GM18907 (cell line): ENCODE results near the gene CRACR2A.

Experiments used
- ATAC-seq: cut with Tn5 transposase; IDR thresholded peaks from one replicate; pipeline ENCODE4 v1.9.1; 2021; ENCODE audit warnings: mild to moderate bottlenecking, moderate library complexity; ENCODE audit not compliant: unreplicated experiment

The CRACR2A gene

DNA sequence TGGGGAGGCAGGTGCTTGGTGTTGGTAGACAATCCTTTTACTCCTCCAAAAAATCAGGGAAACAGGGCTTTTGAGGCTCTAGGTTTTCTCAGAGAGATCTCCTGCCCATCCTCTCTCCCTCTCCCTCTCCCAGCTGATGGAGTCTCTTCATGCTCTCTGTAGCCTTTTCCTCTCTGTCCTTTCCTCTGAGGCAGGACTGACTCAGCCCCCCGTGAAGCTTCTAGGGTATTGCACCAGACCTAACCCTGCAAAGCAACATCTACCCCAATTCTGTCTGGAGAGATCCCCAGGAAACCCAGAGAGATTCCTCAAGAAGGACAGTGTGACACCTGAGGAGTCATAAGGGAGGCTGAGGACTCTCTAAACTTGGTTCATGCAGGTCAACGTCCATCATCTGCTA lies 66.4 kb downstream of the CRACR2A start:
- no peak for ATAC-seq

DNA sequence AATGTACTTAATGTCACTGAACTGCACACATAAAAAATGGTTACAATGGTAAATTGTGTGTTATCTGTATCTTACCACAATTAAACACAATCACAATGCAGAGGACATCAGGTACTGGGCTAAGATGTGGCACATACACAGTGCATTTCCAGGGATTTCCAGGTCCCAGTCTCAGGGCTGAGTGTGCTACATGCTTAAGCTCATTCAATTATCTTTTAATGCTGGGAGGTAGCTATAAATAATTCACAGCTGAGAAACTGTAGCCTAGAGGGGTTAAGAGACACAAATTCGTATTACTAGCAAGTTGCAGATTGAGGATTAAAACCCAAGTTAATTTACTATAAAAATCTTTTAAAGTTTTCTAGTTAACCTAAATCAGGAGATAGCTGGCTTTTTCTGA lies 67.1 kb downstream of the CRACR2A start:
- no peak for ATAC-seq

DNA sequence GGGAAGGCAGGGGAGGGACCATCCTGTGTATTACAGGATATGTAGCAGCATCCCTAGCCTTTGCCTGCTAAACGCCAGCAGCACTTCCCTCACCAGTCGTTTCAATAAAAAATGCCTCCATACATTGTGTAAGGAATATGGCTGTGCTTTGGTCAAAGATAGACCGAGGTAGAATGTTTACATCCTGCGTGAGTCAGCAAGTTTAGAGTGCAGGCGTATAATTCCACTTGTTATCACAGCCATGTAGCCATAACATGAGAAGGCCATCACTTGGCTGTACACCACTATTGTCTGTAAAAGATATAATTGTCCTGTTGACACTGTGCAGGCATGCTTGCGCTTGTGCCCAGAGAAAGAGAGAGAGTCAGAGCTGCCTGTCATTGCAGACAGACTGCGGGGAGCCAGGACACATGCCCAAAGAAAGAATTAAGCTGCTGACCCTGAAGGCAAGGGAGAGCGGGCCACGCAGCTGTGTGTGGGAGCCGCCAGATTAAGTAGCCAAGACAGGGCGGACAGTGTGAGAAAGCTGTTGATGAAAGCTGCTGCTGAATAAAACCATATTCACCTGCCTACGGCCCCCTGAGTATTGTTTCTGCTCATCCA lies 68.4 kb downstream of the CRACR2A start:
- ATAC-seq: no peak

DNA sequence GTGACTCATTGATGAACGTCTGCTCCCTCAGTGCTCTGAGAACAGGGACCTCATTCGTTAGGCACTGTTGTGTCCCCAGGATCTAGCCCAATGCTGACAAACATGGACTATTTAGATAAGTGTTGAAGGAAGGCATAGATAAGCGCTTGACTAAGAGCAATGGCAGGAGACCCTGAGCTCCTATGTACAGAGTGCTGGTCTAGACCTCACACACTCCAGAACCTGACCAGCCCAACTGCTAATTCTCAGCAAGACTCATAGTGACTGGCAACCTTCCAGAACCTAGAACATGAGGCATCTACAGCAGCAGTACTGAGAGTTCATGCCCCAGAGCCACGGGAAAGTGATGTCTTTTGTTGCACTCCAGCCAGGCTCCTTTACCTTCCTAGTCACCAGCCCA lies 69.2 kb downstream of the CRACR2A start:
- no peak for ATAC-seq

DNA sequence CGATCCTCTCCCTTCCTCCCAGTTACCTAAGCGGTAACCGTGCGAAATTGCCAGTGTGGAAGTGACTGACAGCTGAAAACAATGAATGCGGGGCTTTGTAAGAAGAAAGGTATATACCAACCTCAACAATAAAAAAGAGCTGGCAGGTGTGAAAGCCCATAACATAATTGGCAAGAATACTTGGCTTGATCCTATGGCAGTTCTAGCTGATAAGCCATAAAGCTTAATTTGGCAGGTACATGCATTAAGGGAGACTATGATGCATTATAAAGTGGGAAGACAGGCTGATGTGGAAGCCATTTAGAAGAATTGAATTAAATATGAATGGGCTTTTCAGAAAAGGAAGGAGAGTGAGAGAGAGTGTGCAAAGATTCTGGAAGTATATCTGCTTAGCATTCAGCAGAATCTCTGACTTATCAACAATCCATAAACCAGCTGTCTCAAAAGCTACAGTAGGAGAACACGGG lies 71.3 kb downstream of the CRACR2A start:
- ATAC-seq: no peak

DNA sequence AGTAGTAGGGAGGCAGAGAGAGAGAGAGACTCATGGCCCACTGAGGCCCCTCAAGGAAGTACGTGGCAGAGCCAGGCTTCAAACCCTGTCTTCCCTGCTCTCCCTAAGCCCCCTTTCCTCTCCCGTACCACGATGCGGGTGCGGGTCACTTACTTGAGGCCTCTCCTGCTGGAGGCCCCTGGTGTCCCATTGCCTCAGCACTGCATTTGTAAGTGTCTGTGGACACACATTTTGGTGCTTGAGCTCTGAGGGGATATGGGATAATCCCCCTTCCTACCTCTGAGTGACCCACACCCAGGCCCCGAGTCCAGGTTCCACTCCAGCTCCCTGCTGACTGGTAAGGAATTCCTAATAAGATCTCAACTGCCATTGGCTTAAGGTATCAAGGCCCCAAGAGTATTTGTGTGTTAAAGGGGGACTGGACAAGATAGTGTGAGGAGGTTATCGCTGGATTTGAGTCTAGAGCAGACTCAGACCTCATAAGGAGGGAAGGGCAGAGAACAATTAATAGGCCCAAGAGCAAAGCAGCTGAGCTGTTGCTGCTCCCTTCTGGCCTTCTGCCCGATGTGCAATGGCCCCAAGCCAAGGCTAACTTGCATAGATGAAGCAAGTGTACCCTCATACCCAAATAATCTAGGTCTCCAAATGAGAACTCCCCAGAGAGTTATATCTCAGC lies 71.9 kb downstream of the CRACR2A start:
- ATAC-seq: no peak

DNA sequence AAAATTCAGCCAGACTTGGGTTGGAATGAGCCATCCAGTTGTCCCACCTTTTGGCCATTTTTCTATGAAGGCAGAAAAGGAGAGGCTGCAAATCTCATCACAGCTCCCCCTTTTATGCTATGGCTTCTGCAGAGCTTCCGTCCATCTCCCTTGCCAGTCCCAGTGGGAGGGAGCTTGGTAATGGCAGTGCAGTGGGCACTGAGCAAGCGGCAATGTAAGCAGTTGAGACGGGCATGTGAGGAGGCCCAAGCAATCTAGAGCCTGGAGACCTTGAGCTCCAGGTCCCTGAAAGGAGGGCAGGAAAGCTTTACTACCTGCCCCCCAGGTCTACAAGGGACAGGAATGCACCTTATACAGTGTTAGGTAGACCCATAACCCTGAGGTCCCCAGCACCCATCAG lies 73.1 kb downstream of the CRACR2A start:
- no peak for ATAC-seq

DNA sequence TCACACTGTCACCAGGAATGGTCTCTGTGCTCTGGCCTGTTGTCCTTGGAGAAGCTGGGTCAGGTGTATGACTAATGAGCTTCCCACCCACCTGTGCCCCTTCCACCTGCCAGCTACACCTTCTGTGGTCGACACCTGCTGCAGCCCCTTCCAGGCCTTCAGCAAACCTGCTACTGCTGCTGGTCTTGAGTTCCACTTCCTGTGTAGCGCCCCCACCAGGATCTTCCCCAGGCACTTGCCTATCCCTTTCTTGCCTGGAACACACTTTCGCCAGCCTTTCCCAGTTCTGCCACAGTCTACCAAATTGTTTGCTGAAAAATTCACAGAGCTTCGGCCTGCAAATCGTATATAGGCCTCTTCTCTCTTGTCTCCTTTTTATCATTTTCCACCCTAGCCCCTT lies 75.3 kb downstream of the CRACR2A start:
- no peak for ATAC-seq

DNA sequence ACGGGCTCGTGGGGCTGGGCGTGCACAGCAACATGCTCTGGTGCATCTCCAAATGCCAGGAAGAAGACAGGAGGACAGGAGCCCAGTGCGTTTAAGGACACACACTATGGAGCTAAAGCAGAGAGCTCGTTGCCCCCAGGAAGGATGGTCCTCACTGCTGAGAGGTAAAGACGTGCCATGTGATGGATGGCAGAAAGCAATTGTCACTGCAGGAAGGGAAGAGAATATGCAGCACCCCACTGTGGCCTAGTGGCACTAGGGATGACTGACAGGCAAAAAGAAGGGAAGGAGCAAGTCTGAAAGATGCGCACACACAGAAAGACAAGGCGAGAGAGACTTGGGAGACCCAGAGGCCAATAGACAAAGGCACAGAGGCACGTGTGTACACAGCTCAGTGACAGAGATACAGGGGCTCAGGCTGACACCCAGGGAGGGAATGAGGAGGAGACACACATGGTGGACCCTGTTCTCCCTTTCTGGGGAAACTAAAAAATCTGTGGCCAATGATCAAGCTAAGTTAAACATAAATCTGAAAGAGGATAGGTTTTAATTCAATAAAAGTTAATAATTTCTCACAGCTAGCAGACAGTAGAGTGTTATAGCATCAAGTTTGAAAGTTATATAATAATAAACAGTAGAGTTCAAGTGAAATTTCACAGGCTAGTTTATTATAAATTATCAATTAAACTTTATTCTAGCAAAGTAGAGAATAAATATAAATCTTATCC lies 78.8 kb downstream of the CRACR2A start:
- ATAC-seq: no peak

DNA sequence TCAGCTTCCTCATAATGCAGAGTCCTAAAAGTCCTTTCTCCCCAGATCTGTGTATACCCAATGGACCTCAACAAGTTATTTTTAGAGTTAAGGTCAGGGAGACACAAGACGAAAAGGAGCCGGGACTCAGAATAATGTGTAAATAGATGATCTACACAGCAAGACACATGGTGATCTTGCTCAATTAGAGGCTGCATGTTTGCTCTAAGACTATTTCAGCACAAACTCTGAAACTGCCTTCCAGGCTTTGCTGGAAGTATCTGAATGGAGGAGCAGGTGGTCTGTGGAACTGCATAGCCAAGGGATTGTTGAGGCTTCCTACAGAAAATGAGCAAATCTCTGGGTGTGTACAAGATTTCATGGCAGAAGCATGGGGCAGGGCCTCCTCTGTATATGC lies 80.8 kb downstream of the CRACR2A start:
- ATAC-seq: no peak

DNA sequence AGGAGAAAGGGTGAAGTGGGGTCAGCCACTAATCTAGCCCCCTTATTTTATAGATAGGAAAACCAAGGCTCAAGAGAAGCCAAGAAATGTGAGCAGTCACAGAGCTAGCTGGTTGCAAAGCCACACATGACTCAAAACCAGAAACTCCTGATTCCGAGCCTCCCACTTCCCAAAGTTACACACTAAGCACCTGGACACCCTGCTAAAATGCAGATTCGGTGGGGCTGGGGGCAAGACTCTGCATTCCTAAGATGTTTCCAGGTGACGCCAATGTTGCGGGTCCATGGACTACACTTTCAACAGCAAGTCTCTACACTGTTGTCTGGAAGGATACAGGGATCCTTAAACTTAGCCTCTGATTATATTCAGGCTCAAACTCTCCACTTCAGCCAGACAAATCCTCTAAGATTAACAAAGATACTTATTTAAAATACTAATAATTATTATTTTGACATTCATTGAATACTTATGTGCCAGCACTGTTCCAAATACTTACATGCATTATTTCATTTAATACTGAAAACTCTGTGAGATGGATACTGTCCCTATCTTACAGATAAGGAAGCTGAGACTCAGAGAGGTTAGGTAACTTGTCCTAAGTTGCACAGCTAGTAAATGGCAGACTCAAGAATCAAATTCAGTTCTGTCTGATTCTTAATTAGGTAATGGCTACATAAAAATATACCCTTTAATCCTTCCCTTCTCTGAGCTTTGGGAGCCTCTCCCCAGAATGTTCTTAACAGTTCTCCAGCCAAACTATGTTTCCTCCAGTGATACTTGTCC lies 81.4 kb downstream of the CRACR2A start:
- no peak for ATAC-seq

DNA sequence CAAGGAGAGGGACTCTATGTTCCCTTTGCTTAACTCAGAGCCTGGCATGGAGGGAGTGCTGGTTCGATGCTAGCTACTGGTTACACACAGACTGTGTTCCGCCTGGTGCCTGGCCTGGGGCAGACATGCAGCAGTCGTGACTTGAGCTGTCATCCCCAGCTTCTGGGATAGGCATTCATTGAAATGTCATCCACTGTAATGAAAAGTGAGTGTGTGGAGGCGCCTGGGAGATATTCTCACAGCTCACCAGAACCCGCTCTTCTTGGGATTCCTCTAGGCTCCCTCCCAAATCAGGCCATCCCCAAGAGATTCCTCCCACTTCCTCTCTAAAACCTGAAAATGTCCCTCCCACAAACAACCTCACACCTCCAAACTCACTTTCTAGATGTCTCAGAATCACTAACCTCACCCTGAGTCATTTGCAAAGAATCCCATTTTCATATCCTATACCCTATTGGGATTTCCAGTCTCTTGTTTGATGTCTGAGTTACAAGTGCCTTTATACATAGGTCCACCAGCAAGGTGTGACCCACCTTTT lies 82.8 kb downstream of the CRACR2A start:
- no peak for ATAC-seq

DNA sequence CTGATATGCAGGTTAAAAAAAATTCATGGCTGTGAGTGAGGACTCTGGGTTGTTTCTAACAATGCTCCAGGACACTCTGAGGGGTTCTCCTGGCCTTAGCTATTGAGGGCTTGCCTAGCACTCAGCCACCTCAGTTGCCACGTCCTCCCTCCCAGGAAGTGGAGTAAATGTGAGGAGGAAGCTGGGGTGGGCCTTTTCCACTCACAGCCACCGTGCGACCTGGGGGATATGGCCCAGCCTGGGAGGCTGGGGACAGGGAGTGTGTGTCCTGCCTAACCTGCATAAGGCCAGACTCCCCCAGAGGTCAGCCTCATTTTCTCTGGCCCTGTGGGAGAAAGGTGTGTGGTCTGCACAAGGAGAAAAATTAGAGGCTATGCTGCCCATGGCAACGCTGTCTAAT lies 83.3 kb downstream of the CRACR2A start:
- no peak for ATAC-seq

DNA sequence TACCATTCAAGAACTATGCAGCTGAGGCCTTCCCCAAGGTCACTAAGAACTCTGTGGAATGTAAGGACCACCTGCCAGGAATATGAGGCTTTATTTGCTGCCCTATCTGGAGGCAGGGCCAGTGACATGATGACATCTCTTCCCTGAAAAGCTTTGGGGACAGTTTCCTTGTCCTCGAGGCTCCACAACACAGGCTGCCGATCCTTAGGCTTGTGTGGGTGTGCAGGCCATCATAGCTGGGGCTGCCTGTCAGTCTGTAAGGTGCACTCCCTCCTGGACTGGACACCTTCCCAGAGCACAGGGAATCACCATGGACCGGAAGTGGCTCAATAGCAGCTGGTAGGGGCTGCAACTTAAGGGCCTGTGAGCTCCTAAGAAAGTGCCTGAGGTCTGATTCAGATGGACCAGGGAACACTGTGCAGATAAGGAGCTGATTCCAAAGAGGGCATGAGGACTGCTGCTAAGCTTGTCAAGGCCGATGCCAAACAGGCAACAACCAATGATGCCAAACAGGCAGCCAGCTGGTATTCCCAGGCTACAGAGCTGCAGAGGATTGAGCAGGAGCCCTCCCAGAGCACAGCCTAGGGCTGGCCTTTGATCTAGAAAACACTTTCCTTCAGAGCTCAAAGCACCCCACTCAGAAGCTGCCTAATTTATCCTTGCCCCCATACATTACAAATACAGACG lies 84.3 kb downstream of the CRACR2A start:
- ATAC-seq: no peak

DNA sequence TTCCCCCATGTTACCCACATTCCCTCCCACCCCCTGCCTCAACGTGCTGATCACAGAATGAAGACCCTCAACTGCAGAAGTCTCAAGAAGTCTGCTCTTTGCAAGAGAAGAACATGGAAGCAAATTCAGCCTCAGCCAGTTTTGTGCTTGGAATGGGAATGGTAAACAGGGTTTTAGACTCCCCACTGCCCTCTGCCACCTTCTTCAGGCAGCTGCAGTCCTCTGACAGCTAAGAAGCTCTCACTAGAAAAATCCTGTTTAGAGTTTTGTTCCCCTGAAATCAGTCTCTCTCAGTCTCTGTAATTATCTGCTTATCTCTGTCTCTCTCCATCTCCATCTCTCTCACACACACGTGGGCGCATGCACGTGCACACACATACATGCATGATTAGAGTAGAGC lies 85.4 kb downstream of the CRACR2A start:
- no peak for ATAC-seq

DNA sequence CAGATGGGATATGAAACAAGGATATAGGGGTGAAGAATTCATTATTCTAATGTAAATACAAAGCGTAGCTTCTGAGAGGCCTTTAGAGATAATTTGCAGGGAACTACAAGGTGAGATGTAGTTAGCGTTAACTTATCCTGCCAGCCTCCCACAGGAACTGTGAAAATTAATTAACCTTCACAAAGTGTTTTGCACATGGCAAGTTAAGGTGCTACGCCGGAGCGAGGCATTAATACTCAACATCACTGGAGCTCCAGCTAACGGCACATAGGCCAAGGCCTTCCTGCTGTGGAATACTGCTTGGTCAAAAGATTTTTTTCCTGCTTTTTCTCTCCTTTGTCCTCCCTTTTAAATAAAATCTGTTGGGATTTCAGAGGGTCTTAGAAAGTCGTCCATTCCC lies 86.5 kb downstream of the CRACR2A start:
- ATAC-seq: no peak

DNA sequence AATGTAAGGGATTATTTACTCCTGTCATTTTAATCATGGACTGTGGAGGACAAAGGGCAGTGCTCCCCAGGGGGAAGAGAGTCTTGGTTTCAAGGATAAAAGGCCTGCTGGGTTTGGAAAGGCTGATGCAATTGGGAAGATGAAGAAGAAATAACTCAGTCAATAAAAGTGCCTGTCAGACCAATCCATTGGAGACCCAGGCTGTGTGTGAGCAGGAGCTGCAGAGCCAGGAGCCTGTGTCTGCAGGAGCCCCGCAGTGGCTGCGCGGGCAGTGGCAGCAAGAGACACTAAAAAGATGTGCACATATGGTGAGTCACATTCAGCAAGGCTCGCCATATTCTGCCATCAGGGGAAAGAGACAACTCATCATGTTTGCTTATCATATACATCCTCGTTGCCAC lies 90.4 kb downstream of the CRACR2A start:
- ATAC-seq: no peak

DNA sequence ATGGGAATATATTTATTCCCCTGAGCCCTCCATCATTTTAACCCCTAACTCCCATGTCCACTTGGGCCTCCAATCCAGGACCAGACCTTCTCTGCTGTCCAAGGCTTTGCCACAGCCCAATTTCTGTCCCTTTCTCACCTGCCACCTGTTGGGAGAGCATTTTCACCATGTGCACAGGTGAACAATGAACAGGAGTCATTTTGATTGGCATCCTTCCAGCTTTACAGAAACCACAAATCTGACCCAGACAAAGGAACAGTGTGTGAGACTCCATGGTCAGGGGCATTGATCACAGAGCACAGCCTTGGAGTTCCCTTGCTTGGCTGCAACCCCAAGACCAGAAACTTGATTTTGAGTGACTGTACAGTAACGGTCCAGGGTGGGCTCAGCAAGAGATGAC lies 91.9 kb downstream of the CRACR2A start:
- ATAC-seq: no peak

DNA sequence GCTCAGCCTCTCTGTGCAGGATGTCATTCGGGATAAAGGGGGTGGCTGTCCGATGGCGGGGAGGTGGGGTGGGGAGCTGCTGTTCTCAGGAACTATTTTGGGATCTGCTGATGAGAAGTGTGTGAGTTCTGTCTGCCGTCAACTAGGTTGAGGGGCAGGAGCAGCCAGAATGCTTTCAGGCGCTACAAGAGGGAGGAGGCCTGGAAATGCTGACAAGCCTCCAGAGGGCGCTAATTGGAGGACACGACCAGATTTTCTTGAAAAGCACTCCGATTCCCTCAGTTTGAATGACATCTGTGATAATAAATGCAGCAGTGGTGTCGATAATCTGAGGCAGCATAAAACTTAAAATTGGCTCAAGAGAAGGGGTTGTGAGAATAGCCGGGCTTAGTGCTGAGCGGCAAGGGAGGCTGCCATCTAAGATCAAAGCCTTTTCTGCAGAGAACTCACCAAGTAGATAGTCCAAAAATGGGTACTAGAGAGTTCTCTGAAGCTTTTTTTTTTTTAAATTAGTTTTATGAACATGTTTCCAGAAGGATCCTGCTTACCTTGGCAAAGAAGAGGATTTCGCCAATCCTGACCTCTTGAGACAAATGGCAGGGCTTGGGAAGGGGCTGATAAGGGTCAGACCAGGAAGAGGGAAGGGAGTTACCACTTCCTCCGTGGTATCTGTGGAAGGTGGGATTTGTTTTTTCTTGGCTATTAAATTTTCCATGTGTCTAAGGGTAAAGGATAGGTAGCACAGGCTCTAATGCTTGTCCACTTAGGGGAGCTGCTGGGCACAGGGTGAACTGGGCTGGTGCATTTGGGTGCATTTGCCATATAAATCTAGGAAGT lies 94.4 kb downstream of the CRACR2A start:
- ATAC-seq: no peak
